ENCODE results near the gene MYT1. TPM values are rescaled to one million over a fixed set of nuclear protein-coding genes. Genes with fewer than 3 reads are reported as not detected.

The MYT1 gene
- total and polyA plus RNA-seq, 2 of the 13 experiments (the other 11 are each of a cell fraction or from before 2014, with no cell fraction given) = 0.58 to 2.5 TPM

GRCh38 chr20:64256282-64256935 is 92.2 kb downstream of the MYT1 start (continued):
- TF ChIP-seq TEAD3 (CRISPR knock-in tag; optimal IDR thresholded peaks at IDR 0.05; ENCODE audit: borderline replicate concordance) (peak; percentile 20), ZBTB3 (CRISPR knock-in tag; IDR thresholded peaks at IDR 0.05; ENCODE audit: borderline replicate concordance, low read depth) (0 out of 2 replicates have a peak, but pooled peaks have one; percentile 10), CBFB (CRISPR knock-in tag; IDR thresholded peaks at IDR 0.05) (no peak), KIAA2018 (CRISPR knock-in tag; IDR thresholded peaks at IDR 0.05; ENCODE audit: borderline replicate concordance) (no peak), GABPA (IDR thresholded peaks at IDR 0.05; ENCODE audit: low read depth, low read length) (no peak), GABPA (CRISPR knock-in tag; IDR thresholded peaks at IDR 0.05; ENCODE audit: low read depth) (no peak), TSC22D2 (CRISPR knock-in tag; IDR thresholded peaks at IDR 0.05; ENCODE audit: borderline replicate concordance) (no peak), MEF2D (CRISPR knock-in tag; IDR thresholded peaks at IDR 0.05) (no peak), CCDC6 (CRISPR knock-in tag; IDR thresholded peaks at IDR 0.05) (no peak), ZNF850 (CRISPR knock-in tag; conservative IDR thresholded peaks at IDR 0.05) (no peak), NAIF1 (CRISPR knock-in tag; IDR thresholded peaks at IDR 0.05; ENCODE audit: borderline replicate concordance) (no peak), NBN (conservative IDR thresholded peaks at IDR 0.05) (no peak), NFKBIZ (CRISPR knock-in tag; IDR thresholded peaks at IDR 0.05) (no peak), ZNF225 (CRISPR knock-in tag; IDR thresholded peaks at IDR 0.05) (no peak), ZHX2 (IDR thresholded peaks at IDR 0.05; ENCODE audit: low read depth) (no peak), ZHX2 (CRISPR knock-in tag; IDR thresholded peaks at IDR 0.05; ENCODE audit: borderline replicate concordance) (no peak), ZNF746 (CRISPR knock-in tag; IDR thresholded peaks at IDR 0.05) (no peak)

Data from HepG2 (cell line).